NCI-H1417 (cell line): ENCODE measurements around the gene RILPL2.
"Not testable (repeated sequence)": the region's sequence is repeated elsewhere in the genome, so short reads cannot be mapped to it uniquely, and the experiment has no call there.

ENCODE experiments used
- DNase-seq, 3 experiments: peaks; one replicate each; lab custom pipeline; 2025; lab: John Stamatoyannopoulos, UW

The RILPL2 gene

DNA sequence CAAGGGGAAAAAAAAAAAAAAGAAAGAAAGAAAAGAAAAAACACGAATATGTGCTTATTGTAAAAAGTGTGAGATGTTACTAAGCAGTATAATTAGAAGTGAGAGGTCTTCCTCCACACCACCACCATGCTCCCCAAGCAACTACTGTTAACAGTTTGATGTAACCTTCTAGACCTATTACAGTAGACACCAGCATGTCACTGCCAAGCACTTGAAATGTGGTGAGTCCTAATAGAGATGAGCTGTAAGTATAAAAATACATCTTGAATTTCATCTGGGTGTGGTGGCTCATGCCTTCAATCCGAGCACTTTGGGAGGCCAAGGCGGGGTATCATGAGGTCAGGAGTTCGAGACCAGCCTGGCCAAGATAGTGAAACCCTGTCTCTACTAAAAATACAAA, 13.4 kb upstream of the RILPL2 start:
- DNase-seq, result no peak

DNA sequence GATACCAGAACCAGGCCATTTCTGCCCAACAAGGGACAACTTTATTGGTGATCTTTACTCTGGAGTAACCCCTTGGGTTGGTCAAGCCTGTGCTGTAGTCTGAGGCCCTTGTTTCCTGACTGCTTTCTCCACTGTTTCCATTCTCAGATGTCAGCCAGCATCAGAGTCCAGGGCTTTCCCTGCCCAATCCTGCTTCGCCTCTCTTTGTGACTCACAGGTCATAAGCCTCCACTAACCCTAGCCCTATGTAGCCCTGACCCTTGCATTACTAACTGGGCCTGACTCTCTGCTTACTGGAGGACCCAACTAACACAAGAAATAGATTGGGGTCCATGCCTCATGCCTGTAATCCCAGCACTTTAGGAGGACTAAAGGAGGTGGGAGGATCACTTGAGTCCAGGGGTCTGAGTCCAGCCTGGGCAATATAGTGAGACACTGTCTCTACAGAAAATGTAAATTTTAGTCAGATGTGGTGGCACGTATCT, 12.8 kb upstream of the RILPL2 start:
- DNase-seq, result no peak

DNA sequence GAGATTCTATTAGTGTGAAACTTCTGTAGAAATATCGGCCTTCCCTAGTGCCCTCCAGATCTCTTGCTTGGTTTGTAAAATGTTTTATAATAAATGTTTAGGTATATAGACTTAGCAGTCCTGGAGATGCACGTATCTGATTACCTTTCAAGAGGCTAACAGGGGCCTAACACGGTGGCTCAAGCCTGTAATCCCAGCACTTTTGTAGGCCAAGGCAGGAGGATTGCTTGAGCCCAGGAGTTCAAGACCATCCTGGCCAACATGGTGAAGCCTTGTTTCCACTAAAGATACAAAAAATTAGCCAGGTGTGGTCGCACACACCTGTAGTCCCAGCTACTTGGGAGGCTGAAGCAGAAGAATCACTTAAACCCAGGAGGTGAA, 9.8 kb upstream of the RILPL2 start:
- DNase-seq, result no peak

DNA sequence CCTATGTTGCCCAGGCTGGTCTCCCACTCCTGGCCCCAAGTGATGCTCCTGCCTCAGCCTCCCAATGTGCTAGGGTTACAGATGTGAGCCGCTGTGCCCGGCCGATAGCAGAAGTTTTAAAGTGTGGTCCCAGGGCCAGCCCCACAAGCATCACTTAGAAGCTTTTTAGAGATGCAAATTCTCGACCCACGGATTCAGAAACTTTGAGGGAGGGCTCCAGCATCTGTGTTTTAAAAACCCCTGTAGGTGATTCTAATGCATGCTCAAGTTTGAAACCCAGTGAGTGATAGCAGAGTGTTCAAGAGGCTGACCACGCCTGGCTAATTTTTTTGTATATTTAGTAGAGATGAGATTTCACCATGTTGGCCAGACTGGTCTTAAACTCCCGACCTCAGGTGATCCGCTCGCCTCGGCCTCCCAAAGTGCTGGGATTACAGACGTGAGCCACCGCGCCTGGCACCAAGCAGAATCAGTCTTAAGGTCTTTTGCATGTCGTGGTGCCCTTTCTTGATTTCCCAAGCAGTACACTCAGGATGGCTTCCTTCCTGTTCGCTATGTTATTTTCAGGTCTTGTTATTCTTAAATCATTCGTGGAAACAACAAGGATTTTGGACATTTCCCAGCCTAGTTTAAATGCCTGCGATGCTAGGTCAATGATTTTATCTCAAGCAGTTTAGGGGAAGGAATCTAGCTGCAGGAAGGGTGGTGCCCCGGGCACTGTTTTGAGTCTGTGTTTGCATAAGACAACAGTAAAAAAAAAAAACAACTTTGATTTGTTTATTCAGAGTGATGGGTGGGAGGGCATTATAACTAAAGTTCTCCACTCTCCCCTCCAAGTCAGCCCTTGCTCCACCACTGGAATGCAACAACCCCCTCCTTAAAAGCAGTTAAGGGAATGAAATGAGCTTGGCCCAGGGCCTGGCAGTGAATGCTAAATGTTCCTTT, 9.2 kb upstream of the RILPL2 start:
- DNase-seq, result no peak

DNA sequence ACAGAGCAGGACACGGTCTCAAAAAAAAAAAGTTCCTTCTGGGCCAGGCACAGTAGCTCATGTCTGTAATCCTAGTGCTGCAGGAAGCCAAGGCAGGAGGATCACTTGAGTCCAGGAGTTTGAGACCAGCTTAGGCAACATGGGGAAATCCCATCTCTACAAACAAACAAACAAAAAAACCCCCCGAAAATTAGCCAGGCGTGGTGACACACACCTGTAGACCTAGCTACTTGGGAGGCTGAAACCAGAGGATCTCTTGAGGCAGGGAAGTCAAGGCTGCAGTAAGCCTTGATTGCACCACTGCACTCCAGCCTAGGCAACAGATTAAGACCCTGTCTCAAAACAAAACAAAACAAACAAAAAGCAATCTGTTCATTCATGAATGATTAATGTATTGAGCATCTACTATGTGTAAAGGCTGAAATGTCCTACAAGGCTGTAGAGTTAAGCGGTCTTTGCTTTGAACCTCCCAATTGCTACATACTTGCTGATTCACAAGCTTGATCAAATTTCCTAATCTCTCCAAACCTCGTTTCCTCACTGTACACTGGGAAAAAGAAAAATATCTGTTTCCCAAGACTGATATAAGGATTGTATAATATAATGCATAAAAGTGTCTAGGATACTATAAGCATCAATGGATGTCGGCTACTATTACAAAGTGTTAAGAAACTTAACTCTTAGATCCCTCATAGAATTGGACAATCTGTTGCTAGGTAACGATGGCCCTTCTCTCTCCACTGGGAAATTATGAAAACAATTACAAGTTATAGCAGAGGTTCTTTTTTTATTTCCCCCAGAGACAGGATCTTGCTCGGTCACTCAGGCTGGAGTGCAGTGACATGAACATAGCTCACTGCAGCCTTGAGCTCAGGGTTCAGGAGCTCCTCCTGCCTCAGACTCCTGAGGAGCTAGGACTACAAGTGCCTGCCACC, 7.9 kb upstream of the RILPL2 start:
- peak in 1 of 3 experiments; percentile 26 for DNase-seq

DNA sequence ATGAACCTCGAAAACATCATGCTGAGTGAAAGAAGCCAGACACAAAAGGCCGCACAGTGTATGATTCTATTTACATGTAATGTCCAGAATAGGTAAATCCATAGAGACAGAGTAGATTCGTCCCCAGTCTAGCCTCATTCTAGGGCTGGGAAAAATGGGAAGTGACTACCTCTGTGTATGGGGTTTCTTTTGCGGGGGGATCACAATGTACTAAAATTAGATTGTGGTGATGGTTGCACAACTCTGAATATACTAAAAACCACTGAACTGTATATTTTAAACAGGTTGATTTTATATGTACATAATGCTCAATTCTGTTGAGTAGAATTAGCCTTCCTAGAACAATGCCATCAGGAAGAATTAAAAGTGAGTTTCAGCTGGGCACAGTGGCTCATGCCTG, 6.3 kb upstream of the RILPL2 start:
- no peak for DNase-seq

DNA sequence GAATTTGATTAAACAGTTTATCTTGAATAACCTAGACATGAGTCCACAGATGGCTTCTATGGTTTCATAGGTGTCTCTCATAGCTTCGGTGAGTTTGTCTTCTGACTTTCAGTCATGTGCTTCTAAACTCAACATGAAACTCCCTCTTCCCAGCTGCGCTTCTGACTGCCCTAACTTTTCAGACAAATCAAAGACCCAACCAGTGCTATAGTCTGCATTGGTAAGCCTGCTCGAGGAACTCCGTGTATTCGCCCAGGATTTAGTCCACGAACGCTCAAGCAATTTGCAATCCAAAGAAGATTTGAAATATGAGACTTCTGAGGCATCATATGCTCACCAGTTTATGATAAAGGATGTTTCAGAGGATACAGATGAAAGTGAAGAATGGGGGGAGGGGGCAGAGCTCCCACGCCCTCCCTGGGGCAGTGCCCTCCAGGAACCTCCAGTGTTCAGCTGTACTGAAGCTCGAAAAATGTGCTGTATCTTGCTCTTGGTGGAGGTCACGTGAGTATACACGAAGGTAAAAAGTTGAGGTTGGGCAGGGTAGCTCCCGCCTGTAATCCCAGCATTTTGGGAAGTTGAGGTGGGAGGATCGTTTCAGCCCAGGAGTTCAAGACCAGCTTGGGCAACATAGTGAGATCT, 5.2 kb upstream of the RILPL2 start:
- DNase-seq, result no peak

DNA sequence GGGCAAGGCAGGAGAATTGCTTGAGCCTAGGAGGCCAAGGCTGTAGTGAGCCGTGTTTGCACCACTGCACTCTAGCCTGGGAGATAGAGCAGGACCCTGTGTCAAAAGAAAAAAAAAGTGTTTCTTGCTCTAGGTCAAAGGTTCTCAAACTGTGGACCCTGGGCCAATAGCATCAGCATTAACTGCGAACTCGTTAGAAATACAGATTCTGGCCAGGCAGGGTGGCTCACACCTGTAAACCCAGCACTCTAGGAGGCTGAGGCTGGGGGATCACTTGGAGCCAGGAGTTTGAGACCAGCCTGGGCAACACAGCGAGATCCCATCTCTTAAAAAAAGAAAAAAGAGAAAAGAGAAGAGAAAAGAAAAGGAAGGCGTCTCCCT, 858 bp downstream of the RILPL2 start:
- DNase-seq, result no peak

DNA sequence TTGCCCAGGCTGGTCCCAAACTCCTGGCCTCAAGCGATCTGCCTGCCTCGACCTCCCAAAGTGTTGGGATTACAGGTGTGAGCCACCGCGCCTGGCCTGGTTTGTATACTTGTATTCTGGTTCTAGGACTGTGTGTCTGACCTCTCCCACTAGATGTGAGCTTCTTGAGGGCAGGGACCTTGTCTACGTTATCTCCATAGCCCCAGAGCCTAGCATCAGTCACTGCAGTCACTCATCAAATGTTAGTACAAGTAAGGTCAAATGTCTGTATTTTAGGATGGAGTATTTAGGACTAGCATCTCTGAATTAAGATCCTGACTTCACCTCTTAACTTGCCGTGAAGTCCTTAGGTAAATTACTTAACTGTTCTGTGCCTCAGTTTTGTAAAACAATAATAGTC, 2.9 kb downstream of the RILPL2 start:
- no peak for DNase-seq

DNA sequence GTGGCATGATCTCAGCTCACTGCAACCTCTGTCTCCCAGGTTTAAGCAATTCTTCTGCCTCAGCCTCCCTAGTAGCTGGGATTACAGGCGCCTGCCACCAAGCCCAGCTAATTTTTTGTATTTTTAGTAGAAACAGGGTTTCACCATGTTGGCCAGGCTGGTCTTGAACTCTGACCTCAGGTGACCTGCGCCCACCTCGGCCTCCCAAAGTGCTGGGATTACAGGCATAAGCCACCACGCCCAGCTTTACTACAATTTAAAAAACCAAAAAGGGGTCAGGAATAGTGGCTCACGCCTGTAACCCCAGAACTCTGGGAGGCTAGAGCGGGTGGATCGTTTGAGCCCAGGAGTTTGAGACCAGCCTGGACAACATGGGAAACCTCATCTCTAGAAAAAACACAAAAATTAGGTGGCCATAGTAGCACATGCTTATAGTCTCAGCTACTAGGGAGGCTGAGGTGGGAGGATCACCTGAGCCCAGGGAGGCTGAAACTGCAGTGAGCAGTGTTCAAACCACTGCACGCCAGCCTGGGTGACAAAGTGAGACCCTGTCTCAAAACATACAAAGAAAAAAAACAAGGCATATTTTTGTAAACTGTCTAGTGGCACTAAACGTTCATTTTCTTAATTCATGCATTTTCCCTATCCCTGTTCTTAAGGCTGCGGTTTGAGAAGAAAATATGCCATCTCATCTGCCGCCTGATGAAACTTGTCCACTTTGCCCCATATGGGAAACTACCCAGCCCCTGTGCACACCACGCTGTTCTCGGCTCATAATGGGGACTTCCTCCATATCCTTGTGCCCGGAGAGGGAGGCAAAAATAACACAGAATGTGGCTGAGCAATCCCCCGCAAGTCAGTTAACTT, 4.3 kb downstream of the RILPL2 start:
- DNase-seq, result not testable (repeated sequence)

DNA sequence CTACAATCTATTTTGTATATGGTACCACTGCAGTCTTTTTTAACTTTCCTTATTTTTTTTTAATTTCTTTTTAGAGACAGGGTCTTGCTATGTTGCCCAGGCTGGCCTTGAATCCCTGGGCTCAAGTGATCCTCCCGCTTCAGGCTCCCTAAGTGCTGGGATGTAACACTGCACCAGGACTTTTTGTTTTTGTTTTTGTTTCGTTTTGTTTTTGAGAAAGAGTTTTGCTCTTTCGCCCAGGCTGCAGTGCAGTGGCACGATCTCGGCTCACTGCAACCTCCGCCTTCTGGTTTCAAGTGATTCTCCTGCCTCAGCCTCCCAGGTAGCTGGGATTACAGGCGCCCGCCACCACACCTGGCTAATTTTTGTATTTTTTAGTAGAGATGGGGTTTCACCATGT, 7.4 kb downstream of the RILPL2 start:
- DNase-seq, result not testable (repeated sequence)

DNA sequence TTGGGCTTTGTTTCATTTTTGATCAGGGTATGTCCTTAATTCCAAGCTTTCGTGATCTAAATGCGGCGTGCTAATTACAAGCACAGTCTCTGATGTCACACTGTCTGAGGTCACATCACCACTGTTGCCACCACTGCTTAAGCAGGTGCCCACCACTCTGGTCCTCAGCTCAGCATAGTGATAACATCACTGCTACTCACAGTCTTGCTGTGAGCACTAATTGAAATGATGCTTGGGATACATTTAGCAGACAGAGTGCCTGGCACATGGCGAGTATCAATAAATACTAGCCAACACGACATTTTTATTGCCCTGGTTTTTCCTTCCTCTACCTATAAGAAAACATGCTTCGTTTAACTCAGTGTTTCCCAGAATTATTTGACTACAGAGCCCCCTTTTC, 7.9 kb downstream of the RILPL2 start:
- no peak for DNase-seq

DNA sequence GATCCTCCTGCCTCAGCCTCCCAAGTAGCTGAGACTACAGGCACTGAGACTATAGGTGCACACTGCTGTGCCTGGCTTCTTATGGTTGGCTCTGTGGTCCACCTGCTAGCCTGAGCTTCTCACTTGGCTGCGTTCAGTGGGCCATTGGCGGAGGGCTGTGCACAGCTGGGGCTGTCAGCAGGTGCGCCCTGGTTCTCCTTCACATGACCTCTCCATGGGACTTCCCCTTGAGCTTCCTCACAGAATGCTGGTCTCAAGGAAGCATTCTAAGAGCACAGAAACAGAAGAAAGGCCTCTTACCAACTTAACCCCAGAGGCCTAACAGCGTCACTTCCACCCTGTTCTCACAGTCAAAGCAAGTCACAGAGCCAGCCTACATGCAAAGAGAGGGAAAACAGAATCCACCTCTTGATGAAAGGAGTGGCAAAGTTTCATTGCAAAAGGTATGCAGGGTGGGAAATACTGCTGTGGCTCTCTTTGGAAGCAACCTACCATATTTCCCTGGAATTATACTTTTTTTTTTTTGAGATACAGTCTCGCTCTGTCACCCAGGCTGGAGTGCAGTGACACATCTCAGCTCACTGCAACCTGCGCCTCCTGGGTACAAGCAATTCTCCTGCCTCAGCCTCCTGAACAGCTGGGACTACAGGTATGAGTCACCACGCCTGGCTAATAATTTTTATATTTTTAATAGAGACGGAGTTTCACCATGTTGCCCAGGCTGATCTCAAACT, 9.3 kb downstream of the RILPL2 start:
- no peak for DNase-seq

DNA sequence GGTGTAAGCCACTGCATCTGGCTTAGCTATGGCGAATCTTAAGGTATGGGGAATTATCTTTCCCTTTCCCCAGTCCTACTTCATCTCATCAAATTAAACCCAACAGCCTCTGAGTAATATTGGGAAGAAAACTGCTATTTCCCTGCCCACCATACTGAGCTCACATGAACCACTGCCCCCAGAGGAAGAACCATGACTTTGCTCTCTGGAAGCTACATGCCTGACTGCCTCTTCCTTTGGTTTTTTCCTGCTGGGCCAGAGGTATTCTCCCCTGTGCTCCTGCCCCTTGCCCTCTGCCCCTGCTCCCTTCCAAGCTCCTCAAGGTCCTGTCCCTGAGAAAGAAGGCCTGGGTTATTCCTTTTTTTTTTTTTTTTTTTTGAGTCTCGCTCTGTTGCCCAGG, 15.2 kb downstream of the RILPL2 start:
- DNase-seq, result no peak

DNA sequence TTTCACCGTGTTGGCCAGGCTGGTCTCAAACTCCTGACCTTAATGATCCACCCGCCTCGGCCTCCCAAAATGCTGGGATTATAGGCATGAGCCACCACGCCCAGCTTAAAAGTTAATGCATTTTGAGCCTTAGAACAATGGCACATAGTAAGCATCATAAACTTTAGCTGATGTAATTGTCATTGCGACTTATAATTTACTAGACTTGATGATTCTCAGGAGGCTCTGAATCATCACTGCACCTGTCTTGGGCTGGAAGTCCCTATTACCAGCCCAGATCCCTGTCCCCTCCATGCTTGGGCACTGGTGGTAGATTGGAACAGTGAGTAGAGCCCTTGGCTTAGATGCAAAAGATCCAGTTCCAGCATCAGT, 26.5 kb downstream of the RILPL2 start:
- DNase-seq, result no peak

DNA sequence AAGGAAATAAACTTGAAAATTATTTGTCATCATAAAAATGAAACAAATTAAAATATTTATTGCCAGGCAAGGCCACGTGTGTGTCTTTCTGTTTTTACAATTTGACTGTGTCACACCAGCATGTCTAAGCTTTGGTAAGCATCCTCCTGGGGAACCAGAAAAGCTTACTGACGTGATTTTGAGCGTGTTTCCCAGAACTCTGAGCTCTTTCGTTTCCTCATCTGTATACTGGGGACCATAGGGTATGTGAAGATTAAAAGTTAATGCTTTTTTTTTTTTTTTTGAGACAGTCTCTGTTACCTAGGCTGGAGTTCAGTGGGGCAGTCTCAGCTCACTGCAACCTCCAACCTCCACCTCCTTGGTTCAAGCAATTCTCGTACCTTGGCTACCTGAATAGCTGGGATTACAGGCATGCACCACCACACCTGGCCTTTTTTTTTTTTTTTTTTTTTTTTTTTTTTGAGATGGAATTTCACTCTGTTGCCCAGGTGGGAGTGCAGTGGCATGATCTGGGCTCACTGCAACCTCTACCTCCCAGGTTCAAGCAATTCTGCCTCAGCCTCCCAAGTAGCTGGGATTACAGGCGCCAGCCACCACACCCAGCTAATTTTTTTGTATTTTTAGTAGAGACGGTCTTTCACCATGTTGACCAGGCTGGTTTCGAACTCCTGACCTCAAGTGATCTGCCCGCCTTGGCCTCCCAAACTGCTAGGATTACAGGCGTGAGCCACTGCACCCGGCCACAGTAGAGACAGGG, 27.0 kb downstream of the RILPL2 start:
- not testable (repeated sequence) for DNase-seq

DNA sequence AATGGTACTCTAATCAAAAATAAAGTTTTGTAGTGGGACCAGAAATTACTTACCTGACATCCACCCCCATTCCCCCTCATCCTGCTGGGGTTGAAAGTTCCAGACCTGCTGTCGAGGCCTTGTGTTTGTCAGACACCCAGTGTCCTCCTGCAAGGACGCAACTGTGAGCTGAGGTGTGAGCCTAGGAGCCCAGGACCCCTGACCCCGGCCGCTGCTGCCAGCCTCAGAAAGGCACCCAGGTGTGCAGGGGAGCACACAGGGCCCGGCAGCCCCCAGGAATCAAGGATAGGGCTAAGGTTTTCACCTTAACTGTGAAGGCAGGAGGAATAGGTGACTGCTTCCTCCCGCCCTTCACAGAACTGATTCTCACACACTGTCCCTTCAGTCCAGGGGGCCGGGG, 27.9 kb downstream of the RILPL2 start:
- DNase-seq, result not testable (repeated sequence)

DNA sequence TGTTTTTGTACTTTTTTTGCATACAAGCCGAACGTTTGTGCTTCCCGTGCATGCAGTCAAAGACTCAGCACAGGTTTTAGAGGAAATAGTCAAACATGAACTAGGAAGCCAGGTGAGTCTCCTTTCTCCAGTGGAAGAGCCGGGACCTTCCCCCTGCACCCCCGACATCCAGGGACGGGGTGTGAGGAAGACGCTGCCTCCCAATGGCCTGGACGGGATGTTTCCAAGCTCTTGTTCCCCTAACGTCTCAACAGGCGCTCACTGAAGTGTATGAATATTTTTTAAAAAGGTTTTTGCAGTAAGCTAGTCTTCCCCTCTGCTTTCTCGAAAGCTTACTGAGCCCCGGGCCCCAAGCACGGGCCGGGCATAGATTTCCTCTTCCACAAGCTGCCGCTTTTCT, 28.6 kb downstream of the RILPL2 start:
- not testable (repeated sequence) for DNase-seq

DNA sequence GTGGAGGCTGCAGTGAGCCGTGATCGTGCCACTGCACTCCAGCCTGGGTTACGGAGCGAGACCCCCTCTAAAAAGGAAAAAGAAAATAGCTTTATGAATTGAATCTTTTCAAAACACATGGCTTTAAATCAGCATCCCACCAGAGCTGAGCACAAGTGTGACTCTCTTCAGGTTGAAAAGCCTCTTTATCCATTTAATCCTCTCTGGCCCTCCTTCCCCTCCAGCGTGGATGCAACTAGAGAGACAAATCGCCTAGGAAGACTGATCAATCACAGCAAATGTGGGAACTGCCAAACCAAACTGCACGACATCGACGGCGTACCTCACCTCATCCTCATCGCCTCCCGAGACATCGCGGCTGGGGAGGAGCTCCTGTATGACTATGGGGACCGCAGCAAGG, 29.2 kb downstream of the RILPL2 start:
- not testable (repeated sequence) for DNase-seq

DNA sequence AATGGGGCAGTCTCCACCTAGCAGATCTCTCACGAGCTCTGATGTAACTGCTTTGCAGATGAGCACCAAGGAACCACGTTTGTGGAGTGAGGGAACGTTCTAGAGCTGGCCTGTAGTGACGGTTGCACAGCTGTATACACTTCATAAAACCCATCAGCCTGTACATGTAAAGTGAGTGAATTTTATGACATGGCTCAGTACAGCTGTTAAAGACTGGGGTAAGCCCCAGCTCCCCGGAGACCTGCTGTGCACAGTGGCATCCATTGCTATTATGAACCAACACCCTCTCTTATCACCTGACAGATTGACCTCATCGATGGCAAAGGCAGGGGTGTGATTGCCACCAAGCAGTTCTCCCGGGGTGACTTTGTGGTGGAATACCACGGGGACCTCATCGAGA, 31.9 kb downstream of the RILPL2 start:
- DNase-seq, result no peak
